ENCODE measurements around the gene PRKCZ.
"Not testable (repeated sequence)": the region's sequence is repeated elsewhere in the genome, so short reads cannot be mapped to it uniquely, and the experiment has no call there.

Gene PRKCZ

DNA sequence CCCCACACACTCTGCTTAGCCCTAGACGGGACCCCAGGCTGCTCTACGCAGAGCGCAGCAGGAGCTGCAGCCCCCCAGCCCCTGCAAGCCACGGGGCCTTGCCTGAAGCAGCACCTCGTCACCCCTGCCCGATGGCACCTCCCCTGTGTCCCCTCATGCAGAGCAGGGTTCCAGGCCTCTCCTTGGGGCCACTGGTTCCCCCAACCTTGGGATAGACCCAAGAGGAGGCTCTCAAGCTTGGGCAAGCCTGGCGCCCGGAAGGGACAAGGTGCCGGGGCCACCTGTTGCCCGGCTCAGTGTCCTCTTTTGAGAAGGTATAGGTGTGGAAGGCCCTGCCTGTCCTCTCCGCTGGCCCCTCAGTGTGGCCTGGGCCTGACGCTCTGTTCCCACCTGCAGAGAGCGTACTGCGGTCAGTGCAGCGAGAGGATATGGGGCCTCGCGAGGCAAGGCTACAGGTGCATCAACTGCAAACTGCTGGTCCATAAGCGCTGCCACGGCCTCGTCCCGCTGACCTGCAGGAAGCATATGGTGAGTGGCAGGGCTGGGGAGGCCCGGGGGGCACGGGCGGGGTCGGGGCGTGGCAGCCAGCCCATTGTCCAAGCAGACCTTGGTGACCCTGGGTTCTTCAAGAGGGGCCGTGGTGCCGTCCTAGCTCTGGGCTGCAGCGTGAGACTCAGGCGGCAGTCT is 93.7 kb downstream of the PRKCZ start:
- in situ Hi-C loops (cut with HindIII; ENCODE audit: low sequenced_read_pairs), result no loop called here
- DNase-seq (ENCODE audit: low read depth, low spot score), result no peak
- TF ChIP-seq, protein P1, sequence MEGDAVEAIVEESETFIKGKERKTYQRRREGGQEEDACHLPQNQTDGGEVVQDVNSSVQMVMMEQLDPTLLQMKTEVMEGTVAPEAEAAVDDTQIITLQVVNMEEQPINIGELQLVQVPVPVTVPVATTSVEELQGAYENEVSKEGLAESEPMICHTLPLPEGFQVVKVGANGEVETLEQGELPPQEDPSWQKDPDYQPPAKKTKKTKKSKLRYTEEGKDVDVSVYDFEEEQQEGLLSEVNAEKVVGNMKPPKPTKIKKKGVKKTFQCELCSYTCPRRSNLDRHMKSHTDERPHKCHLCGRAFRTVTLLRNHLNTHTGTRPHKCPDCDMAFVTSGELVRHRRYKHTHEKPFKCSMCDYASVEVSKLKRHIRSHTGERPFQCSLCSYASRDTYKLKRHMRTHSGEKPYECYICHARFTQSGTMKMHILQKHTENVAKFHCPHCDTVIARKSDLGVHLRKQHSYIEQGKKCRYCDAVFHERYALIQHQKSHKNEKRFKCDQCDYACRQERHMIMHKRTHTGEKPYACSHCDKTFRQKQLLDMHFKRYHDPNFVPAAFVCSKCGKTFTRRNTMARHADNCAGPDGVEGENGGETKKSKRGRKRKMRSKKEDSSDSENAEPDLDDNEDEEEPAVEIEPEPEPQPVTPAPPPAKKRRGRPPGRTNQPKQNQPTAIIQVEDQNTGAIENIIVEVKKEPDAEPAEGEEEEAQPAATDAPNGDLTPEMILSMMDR (IDR thresholded peaks at IDR 0.05; ENCODE audit: low read depth, low read length), result no peak
- no peak overlapping the region for H3K4me3 ChIP-seq (ENCODE audit: low read depth, low read length)

DNA sequence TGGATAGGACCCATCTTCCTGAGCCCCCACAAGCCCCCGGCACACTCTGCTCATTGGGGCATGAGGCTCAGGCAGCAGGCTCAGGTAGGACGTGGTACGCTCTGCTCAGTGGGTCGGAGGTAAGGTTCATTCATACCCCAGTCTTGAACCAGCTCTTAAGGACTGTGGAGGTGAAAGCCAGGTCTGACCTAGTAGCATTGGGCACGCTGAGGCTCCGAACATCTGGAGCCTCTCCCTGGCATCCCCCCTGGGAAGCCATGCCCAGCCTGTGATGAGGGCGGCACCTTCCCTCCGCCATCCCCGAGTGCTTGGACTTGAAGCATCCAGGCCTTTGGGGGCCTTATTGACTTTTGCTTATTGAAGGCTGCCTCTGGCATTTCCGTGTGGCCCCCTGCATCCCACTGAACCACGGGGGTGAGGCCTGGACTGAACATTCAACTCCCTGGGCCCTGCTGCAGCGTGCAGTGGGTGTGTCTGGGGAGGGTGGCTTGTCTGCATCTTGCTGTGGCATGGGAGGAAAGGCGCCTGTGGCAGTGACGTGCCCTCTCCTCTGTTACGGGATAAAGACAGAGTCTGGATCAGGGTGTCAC is 94.4 kb downstream of the PRKCZ start:
- DNase-seq (ENCODE audit: low read depth, low spot score), result no peak
- H3K4me3 ChIP-seq (ENCODE audit: low read depth, low read length), result no peak overlapping the region
- TF ChIP-seq, protein P1 (IDR thresholded peaks at IDR 0.05; ENCODE audit: low read depth, low read length), result no peak
- in situ Hi-C loops (cut with HindIII; ENCODE audit: low sequenced_read_pairs), result no loop called here

DNA sequence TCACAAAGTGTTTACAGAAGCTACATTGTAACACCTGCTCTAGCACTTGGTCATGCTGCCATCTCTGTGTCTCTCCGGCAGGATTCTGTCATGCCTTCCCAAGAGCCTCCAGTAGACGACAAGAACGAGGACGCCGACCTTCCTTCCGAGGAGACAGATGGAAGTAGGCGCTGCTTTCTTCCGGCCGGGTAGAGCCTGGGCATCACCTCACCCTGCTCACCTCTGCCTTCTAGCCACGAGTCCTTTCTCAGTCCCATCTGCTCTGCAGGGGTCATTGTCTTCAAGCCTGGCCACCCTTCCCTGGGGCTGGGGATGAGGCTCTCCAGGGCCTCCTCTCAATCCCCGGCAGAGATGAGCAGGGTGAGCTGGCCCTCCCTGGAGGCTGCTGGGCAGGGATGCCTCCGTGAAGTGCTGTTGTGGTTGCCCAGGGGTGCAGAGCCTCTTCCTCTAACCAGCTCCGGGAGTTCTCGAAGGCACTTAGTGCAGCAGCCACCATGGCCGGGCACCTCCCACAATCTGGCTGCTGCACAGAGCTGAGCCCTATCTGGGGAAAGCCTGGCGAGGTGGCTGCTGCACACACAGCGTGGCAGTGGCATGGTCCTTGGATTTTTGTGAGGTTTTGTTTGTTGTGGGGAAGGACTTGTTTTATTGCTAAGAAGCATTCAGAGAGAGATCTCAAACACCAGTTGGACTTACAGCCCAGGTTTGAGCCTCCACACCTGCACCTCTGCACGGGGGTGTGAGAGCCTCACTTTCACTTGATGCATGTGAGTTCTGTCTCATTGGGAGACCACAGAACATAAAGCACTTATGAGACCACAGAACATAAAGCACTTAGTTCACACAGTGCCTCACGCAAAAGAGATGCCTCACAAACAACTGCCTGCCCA is 96.0 kb downstream of the PRKCZ start:
- no peak for DNase-seq (ENCODE audit: low read depth, low spot score)
- TF ChIP-seq, protein P1 (IDR thresholded peaks at IDR 0.05; ENCODE audit: low read depth, low read length), result no peak
- in situ Hi-C loops (cut with HindIII; ENCODE audit: low sequenced_read_pairs), result no loop called here
- H3K4me3 ChIP-seq (ENCODE audit: low read depth, low read length), result no peak overlapping the region

DNA sequence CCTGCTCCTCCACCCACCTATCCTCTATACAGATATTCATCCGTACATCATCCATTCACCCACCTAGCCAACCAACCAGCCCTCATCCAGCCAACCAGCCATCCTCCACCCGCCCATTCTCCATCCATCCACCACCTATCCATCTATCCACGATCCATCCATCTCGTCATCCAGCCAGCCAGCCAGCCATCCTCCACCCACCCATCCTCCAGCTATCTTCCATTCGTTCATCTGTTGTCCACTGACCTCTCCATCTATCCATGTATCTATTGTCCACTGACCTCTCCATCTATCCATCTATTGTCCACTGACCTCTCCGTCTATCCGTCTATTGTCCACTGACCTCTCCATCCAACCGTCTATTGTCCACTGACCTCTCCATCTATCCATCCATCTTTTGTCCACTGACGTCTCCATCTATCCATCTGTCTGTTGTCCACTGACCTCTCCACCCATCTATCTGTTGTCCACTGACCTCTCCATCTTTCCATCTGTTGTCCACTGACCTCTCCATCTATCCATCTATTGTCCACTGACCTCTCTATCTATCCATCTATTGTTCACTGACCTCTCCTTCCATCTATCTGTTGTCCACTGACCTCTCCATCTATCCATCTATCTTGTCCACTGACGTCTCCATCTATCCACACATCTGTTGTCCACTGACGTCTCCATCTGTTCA is 96.8 kb downstream of the PRKCZ start:
- in situ Hi-C loops (cut with HindIII; ENCODE audit: low sequenced_read_pairs), result no loop called here
- DNase-seq (ENCODE audit: low read depth, low spot score), result no peak
- TF ChIP-seq, protein P1 (IDR thresholded peaks at IDR 0.05; ENCODE audit: low read depth, low read length), result no peak
- no peak overlapping the region for H3K4me3 ChIP-seq (ENCODE audit: low read depth, low read length)

GRCh38 chr1:2147869-2148268 is 97.7 kb downstream of the PRKCZ start:
- in situ Hi-C loops (cut with HindIII; ENCODE audit: low sequenced_read_pairs); DNase-seq (ENCODE audit: low read depth, low spot score); H3K4me3 ChIP-seq (ENCODE audit: low read depth, low read length): not testable (repeated sequence)

GRCh38 chr1:2148691-2149090 is 98.5 kb downstream of the PRKCZ start:
- DNase-seq (ENCODE audit: low read depth, low spot score), result no peak
- in situ Hi-C loops (cut with HindIII; ENCODE audit: low sequenced_read_pairs), result no loop called here
- no peak overlapping the region for H3K4me3 ChIP-seq (ENCODE audit: low read depth, low read length)
- TF ChIP-seq, protein P1 (IDR thresholded peaks at IDR 0.05; ENCODE audit: low read depth, low read length), result no peak

All from astrocyte of the spinal cord (primary cell).